ENCODE measurements around the gene CDC42EP5. TPM values are rescaled to one million over a fixed set of nuclear protein-coding genes. Genes with fewer than 3 reads are reported as not detected.

CDC42EP5 gene
- total and polyA plus RNA-seq, 2 donors from 2014 or later, result 19.3 to 29.9 TPM

DNA sequence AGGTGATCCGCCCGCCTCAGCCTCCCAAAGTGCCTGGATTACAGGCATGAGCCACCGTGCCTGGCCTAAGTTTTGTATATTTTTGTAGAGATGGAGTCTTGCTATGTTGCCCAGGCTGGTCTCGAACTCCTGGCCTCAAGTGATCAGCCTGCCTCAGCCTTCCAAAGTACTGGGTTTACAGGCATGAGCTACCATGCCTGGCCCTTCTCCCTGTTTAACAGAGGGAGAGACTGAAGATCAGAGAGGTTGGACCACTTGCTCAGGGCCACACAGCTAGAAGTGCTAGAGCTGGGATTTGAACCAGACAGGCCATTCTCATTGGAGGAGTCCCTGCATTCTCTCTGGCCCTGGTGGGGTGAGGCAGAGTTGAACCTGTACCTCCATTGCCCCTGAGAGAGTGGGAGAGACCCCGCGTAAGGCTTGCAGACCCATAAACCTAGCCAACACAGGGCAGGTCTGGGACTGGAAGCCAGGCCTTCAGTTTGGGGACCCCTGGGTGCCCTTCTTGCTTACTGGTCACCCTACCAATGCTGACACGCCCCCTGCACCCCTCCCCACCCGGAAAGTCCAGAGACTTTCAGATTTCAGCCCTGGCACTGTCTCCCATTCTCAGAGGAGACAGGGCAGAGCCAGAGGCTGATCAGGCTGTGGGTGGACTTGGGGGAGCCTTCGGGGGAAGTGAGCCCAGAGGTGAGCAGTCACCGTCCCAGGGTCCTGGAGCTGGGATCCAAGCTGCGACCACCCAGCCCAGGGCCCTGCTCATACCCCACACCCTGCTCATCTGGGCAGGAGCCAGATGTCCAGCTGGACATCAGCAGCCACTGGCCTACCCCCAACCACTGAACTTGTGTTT is 44.5 kb downstream of the CDC42EP5 start:
- no peak for FAIRE-seq
- Histone ChIP-seq H3K9ac (ENCODE audit: low read length in 3 of 3) (no peak overlapping the region), H3K4me3 (ENCODE audit: low read length in 3 of 3) (no peak overlapping the region), H3K9me3 (ENCODE audit: control insufficient read depth in 2 of 3, insufficient read depth in 1 of 3, low read length in 3 of 3) (no peaks in the 10 kb centered on the region), H3K36me3 (ENCODE audit: control insufficient read depth in 2 of 3, insufficient read depth in 3 of 3, low read length in 3 of 3) (no peaks in the 10 kb centered on the region), H3K27ac (ENCODE audit: low read depth in 2 of 2, low read length in 2 of 2) (no peak overlapping the region), H3K27me3 (ENCODE audit: control insufficient read depth, insufficient read depth, low read length) (no peaks in the 10 kb centered on the region), H3K4me1 (ENCODE audit: control insufficient read depth in 2 of 3, insufficient read depth in 2 of 3, low read depth in 1 of 3, low read length in 3 of 3) (peaks cover 0 to 3% (median 0%) of the 10 kb centered on the region in 3 donors)
- TF ChIP-seq, protein P1, sequence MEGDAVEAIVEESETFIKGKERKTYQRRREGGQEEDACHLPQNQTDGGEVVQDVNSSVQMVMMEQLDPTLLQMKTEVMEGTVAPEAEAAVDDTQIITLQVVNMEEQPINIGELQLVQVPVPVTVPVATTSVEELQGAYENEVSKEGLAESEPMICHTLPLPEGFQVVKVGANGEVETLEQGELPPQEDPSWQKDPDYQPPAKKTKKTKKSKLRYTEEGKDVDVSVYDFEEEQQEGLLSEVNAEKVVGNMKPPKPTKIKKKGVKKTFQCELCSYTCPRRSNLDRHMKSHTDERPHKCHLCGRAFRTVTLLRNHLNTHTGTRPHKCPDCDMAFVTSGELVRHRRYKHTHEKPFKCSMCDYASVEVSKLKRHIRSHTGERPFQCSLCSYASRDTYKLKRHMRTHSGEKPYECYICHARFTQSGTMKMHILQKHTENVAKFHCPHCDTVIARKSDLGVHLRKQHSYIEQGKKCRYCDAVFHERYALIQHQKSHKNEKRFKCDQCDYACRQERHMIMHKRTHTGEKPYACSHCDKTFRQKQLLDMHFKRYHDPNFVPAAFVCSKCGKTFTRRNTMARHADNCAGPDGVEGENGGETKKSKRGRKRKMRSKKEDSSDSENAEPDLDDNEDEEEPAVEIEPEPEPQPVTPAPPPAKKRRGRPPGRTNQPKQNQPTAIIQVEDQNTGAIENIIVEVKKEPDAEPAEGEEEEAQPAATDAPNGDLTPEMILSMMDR (IDR thresholded peaks at IDR 0.05; ENCODE audit: borderline replicate concordance, extremely low read depth, insufficient read depth), result no peak
- intact Hi-C loops (cut with DNase I), result no loop called here
- DNase-seq, result peak in 1 of 5 donors; percentile 52

DNA sequence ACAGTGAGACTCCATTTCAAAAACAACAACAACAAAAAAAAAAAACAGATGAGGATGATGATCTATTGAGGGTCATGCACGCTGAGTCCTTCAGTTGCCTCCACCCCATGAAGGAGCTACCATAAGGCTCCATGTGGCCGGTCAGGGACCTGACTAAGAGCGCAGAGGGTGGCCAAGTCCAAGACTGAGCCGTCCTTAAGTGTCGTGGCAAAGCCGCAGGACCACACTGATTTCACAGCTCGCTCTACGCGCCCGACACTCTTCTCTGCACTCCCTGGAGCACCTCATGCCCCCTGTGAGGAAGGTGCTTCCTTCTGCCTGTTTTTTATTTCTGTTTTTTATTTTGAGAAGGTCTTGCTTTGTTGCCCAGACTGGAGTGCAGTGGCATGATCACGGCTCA is 45.5 kb downstream of the CDC42EP5 start:
- no peaks in the 10 kb centered on the region for H3K36me3 ChIP-seq (ENCODE audit: control insufficient read depth in 2 of 3, insufficient read depth in 3 of 3, low read length in 3 of 3)
- intact Hi-C loops (cut with DNase I), result no loop called here
- H3K4me3 ChIP-seq (ENCODE audit: low read length in 3 of 3), result no peak overlapping the region
- H3K4me1 ChIP-seq (ENCODE audit: control insufficient read depth in 2 of 3, insufficient read depth in 2 of 3, low read depth in 1 of 3, low read length in 3 of 3), result peaks cover 0 to 3% (median 0%) of the 10 kb centered on the region in 3 donors
- DNase-seq, result no peak
- H3K27ac ChIP-seq (ENCODE audit: low read depth in 2 of 2, low read length in 2 of 2), result no peak overlapping the region
- TF ChIP-seq, protein P1 (IDR thresholded peaks at IDR 0.05; ENCODE audit: borderline replicate concordance, extremely low read depth, insufficient read depth), result no peak
- H3K27me3 ChIP-seq (ENCODE audit: control insufficient read depth, insufficient read depth, low read length), result no peaks in the 10 kb centered on the region
- H3K9me3 ChIP-seq (ENCODE audit: control insufficient read depth in 2 of 3, insufficient read depth in 1 of 3, low read length in 3 of 3), result no peaks in the 10 kb centered on the region
- no peak overlapping the region for H3K9ac ChIP-seq (ENCODE audit: low read length in 3 of 3)
- FAIRE-seq, result no peak

GRCh38 chr19:54426291-54426931 is 46.7 kb downstream of the CDC42EP5 start:
- Histone ChIP-seq H3K4me3 (ENCODE audit: low read length in 3 of 3) (no peak overlapping the region), H3K9ac (ENCODE audit: low read length in 3 of 3) (no peak overlapping the region), H3K27me3 (ENCODE audit: control insufficient read depth, insufficient read depth, low read length) (no peaks in the 10 kb centered on the region), H3K27ac (ENCODE audit: low read depth in 2 of 2, low read length in 2 of 2) (no peak overlapping the region), H3K36me3 (ENCODE audit: control insufficient read depth in 2 of 3, insufficient read depth in 3 of 3, low read length in 3 of 3) (no peaks in the 10 kb centered on the region), H3K9me3 (ENCODE audit: control insufficient read depth in 2 of 3, insufficient read depth in 1 of 3, low read length in 3 of 3) (no peaks in the 10 kb centered on the region), H3K4me1 (ENCODE audit: control insufficient read depth in 2 of 3, insufficient read depth in 2 of 3, low read depth in 1 of 3, low read length in 3 of 3) (no peaks in the 10 kb centered on the region)
- intact Hi-C loops (cut with DNase I), result no loop called here
- TF ChIP-seq, protein P1 (IDR thresholded peaks at IDR 0.05; ENCODE audit: borderline replicate concordance, extremely low read depth, insufficient read depth), result no peak
- DNase-seq (peak in 1 of 5 donors; percentile 49), FAIRE-seq (no peak)
